ENCODE measurements around the gene IP6K3.

DNA sequence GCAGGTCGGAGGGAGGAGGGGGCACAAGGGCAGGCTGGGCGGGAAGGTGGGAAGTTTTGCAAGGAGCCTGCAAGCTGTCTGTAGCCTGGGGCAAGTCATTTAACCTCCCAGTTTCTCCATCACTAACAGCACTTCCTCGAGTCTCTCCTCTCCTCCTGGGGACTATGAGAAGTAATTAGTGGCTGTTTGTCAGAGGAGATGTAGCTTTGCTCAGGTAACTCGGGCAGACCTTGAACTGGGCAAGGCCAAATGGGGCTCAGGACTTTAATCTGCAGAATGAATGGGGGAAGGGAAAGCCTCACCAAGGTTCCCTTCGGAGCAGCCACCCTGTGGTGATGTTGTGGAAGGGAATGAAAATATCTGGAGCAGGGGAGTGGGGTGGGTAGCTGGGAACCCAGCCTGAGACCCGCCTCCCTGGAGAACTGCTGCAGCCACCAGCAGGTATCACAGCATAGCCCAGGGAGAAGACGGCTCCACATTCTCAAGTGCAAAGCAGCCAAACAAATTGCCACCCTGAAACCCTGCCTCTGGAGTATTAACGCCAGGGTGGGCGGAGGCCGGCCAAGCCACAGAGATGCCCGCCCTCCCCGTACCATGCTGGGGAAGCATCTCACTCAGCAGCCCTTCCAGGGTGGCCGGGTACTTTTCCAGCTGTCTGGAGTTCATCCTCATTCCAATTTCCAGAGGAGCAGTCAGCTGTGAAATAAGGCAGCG is 48.4 kb upstream of the IP6K3 start:
- no peak for TF ChIP-seq CTCF (IDR thresholded peaks at IDR 0.05)
- no peak for TF ChIP-seq POLR2AphosphoS5 (IDR thresholded peaks at IDR 0.05; ENCODE audit: low read depth, low read length)
- no peak for TF ChIP-seq SIN3A (IDR thresholded peaks at IDR 0.05; ENCODE audit: borderline replicate concordance, insufficient read depth, low read depth, low read length)
- TF ChIP-seq, protein P1, sequence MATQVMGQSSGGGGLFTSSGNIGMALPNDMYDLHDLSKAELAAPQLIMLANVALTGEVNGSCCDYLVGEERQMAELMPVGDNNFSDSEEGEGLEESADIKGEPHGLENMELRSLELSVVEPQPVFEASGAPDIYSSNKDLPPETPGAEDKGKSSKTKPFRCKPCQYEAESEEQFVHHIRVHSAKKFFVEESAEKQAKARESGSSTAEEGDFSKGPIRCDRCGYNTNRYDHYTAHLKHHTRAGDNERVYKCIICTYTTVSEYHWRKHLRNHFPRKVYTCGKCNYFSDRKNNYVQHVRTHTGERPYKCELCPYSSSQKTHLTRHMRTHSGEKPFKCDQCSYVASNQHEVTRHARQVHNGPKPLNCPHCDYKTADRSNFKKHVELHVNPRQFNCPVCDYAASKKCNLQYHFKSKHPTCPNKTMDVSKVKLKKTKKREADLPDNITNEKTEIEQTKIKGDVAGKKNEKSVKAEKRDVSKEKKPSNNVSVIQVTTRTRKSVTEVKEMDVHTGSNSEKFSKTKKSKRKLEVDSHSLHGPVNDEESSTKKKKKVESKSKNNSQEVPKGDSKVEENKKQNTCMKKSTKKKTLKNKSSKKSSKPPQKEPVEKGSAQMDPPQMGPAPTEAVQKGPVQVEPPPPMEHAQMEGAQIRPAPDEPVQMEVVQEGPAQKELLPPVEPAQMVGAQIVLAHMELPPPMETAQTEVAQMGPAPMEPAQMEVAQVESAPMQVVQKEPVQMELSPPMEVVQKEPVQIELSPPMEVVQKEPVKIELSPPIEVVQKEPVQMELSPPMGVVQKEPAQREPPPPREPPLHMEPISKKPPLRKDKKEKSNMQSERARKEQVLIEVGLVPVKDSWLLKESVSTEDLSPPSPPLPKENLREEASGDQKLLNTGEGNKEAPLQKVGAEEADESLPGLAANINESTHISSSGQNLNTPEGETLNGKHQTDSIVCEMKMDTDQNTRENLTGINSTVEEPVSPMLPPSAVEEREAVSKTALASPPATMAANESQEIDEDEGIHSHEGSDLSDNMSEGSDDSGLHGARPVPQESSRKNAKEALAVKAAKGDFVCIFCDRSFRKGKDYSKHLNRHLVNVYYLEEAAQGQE (IDR thresholded peaks at IDR 0.05; ENCODE audit: insufficient read depth in 1 of 2, low read depth in 2 of 2, low read length in 1 of 2): no peak
- TF ChIP-seq TCF7L2 (IDR thresholded peaks at IDR 0.05; ENCODE audit: low read depth, low read length): no peak

Measured in Panc1 (cell line).